HCT116 (cell line): Measurements from ENCODE around the gene SLC35F3. TPM values are rescaled to one million over a fixed set of nuclear protein-coding genes. Genes with fewer than 3 reads are reported as not detected.

Source experiments
- ATAC-seq: fragments of 200-7000 bp; cut with Tn5 transposase; 2 replicates; pipeline ENCODE4 v1.9.1; 2020; ENCODE audit warnings: mild to moderate bottlenecking, moderate library complexity
- BruUV-seq: library from RNA; stranded (reverse); fragments of 400-500 nt; replicated peaks from 2 replicates; lab custom pipeline; 2021; lab: Mats Ljungman, UMichigan
- CTCF ChIA-PET: fragments of 300-600 bp; sonication (Branson Sonifier 250); formaldehyde crosslinking; loops from one replicate; lab custom pipeline; 2021; ENCODE audit warnings: antibody characterized with exemption; lab: Charles Lee
- POLR2A ChIA-PET: fragments of 300-600, 350-600 bp; sonication (Branson Sonifier 250); formaldehyde crosslinking; loops from one replicate; lab custom pipeline; 2021; ENCODE audit warnings: antibody characterized with exemption; lab: Charles Lee
- RAD21 ChIA-PET, 2 experiments: fragments of 300-600 bp; sonication (Branson Sonifier 250); formaldehyde crosslinking; loops; one replicate each; lab custom pipeline; 2023; ENCODE audit warnings: low total read pairs in 2 of 2; ENCODE audit not compliant: uncharacterized antibody in 2 of 2, unreplicated experiment in 2 of 2, low non-redundant PET in 1 of 2; lab: Charles Lee
- DNase-seq: peaks from one replicate; pipeline ENCODE4 v3.0.0-alpha.2; 2010; ENCODE audit warnings: low read depth, low spot score
- H2AFZ ChIP-seq: fragments of 200-600 bp; shearing (Covaris generic), sonication (generic); 2 replicates; pipeline ENCODE4 v1.6.1; 2017; ENCODE audit warnings: low read depth, mixed run types, mixed read lengths, antibody characterized with exemption, low read length; ENCODE audit not compliant: poor library complexity, severe bottlenecking
- H3K27ac ChIP-seq: 2 replicates; pipeline ENCODE4 v1.5.1; 2012; ENCODE audit warnings: low read depth, low read length
- H3K27me3 ChIP-seq: fragments of 200-600 bp; sonication (generic); 2 replicates; pipeline ENCODE4 v1.6.1; 2016; ENCODE audit warnings: mixed run types, low read length, mixed read lengths; ENCODE audit not compliant: insufficient read depth
- H3K36me3 ChIP-seq, 2 experiments: fragments of 200-500 bp in 1 of 2; fragments of 200-600 bp in 1 of 2; sonication (Bioruptor generic) in 1 of 2; sonication (generic) in 1 of 2; 2 replicates each; pipeline versions ENCODE4 v1.5.1 to v1.6.1; 2014 to 2016; ENCODE audit warnings: low read length in 2 of 2, inconsistent platforms in 1 of 2, mixed read lengths in 1 of 2, mixed run types in 1 of 2; ENCODE audit not compliant: insufficient read depth in 2 of 2, control insufficient read depth in 1 of 2
- H3K4me1 ChIP-seq, 2 experiments: fragments of 200-600 bp in 1 of 2; sonication (generic) in 1 of 2; 2 replicates each; pipeline versions ENCODE4 v1.5.1 to v1.6.1; 2012 to 2017; ENCODE audit warnings: low read length in 2 of 2, inconsistent platforms in 1 of 2, mild to moderate bottlenecking in 1 of 2, mixed read lengths in 1 of 2, mixed run types in 1 of 2, moderate library complexity in 1 of 2; ENCODE audit not compliant: insufficient read depth in 2 of 2, control insufficient read depth in 1 of 2
- H3K4me2 ChIP-seq: fragments of 200-600 bp; sonication (generic); 2 replicates; pipeline ENCODE4 v1.6.1; 2017; ENCODE audit warnings: mixed run types, low read length, mixed read lengths
- H3K4me3 ChIP-seq, 2 experiments: fragments of 200-600 bp in 1 of 2; sonication (generic) in 1 of 2; replicated peaks in 1 of 2; 2 replicates each; pipeline ENCODE4 v1.5.1; 2011 to 2016; ENCODE audit warnings: low read length in 2 of 2, control low read depth in 1 of 2, low read depth in 1 of 2, mild to moderate bottlenecking in 1 of 2, mixed read lengths in 1 of 2, mixed run types in 1 of 2
- H3K79me2 ChIP-seq: fragments of 200-600 bp; sonication (generic); 2 replicates; pipeline ENCODE4 v1.6.1; 2017; ENCODE audit warnings: mild to moderate bottlenecking, mixed run types, low read length, moderate library complexity, mixed read lengths; ENCODE audit not compliant: insufficient read depth
- H3K9ac ChIP-seq: fragments of 200-600 bp; sonication (generic); 2 replicates; pipeline ENCODE4 v1.6.1; 2016; ENCODE audit warnings: low read length, mixed read lengths
- H3K9me2 ChIP-seq: fragments of 200-600 bp; sonication (generic), shearing (Covaris generic); 2 replicates; pipeline ENCODE4 v1.6.1; 2017; ENCODE audit warnings: mixed run types, mild to moderate bottlenecking, moderate library complexity; ENCODE audit not compliant: insufficient read depth
- H3K9me3 ChIP-seq, 2 experiments: fragments of 200-500 bp in 1 of 2; fragments of 200-600 bp in 1 of 2; sonication (Bioruptor generic) in 1 of 2; sonication (generic) in 1 of 2; 2 replicates each; pipeline ENCODE4 v1.6.1; 2014 to 2017; ENCODE audit warnings: low read length in 2 of 2, mixed read lengths in 2 of 2, inconsistent platforms in 1 of 2, low read depth in 1 of 2, mild to moderate bottlenecking in 1 of 2, mixed run types in 1 of 2, moderate library complexity in 1 of 2; ENCODE audit not compliant: control insufficient read depth in 1 of 2, insufficient read depth in 1 of 2
- H4K20me1 ChIP-seq: fragments of 200-600 bp; sonication (generic), shearing (Covaris generic); 2 replicates; pipeline ENCODE4 v1.6.1; 2017; ENCODE audit warnings: mixed run types, mild to moderate bottlenecking, moderate library complexity; ENCODE audit not compliant: insufficient read depth
- ATF3 ChIP-seq: IDR thresholded peaks from 2 replicates; pipeline ENCODE4 v1.6.1; 2012
- CBX3 ChIP-seq: IDR thresholded peaks from 2 replicates; pipeline ENCODE4 v1.6.1; 2012; ENCODE audit warnings: low read depth
- CEBPB ChIP-seq: IDR thresholded peaks from 2 replicates; pipeline ENCODE4 v1.6.1; 2012; ENCODE audit warnings: low read depth
- CTCF ChIP-seq, 3 experiments: fragments of 200-600 bp in 1 of 3; sonication (generic) in 1 of 3; IDR thresholded peaks in 2 of 3; conservative IDR thresholded peaks in 1 of 3; 2 replicates each; pipeline ENCODE4 v1.5.1; 2012 to 2017; ENCODE audit warnings: low read depth in 2 of 3, low read length in 2 of 3, antibody characterized with exemption in 1 of 3, borderline replicate concordance in 1 of 3, control low read depth in 1 of 3, mild to moderate bottlenecking in 1 of 3, mixed read lengths in 1 of 3, mixed run types in 1 of 3, moderate library complexity in 1 of 3; ENCODE audit not compliant: insufficient read depth in 1 of 3
- ELF1 ChIP-seq: IDR thresholded peaks from 2 replicates; pipeline ENCODE4 v1.6.1; 2012; ENCODE audit warnings: low read depth, borderline replicate concordance
- FOSL1 ChIP-seq: IDR thresholded peaks from 2 replicates; pipeline ENCODE4 v1.6.1; 2012; ENCODE audit warnings: low read depth
- JUND ChIP-seq: IDR thresholded peaks from 2 replicates; pipeline ENCODE4 v1.6.1; 2012
- MAX ChIP-seq: IDR thresholded peaks from 2 replicates; pipeline ENCODE4 v1.6.1; 2012
- POLR2AphosphoS5 ChIP-seq: IDR thresholded peaks from 2 replicates; pipeline ENCODE4 v1.6.1; 2011; ENCODE audit warnings: mild to moderate bottlenecking, low read depth, low read length, moderate library complexity
- RAD21 ChIP-seq: IDR thresholded peaks from 2 replicates; pipeline ENCODE4 v1.6.1; 2012; ENCODE audit warnings: low read depth, mild to moderate bottlenecking
- REST ChIP-seq: IDR thresholded peaks from 2 replicates; pipeline ENCODE4 v1.6.1; 2012; ENCODE audit warnings: low read depth
- SIN3A ChIP-seq: IDR thresholded peaks from 2 replicates; pipeline ENCODE4 v1.6.1; 2012; ENCODE audit warnings: low read depth
- SP1 ChIP-seq: IDR thresholded peaks from 2 replicates; pipeline ENCODE4 v1.6.1; 2012; ENCODE audit warnings: low read depth
- SRF ChIP-seq: IDR thresholded peaks from 2 replicates; pipeline ENCODE4 v1.6.1; 2012; ENCODE audit warnings: low read depth
- TCF7L2 ChIP-seq: IDR thresholded peaks from 2 replicates; pipeline ENCODE4 v1.7.0; 2011; ENCODE audit warnings: borderline replicate concordance, inconsistent platforms; ENCODE audit not compliant: insufficient read depth, insufficient read length; ENCODE audit errors: extremely low read depth
- ZBTB33 ChIP-seq: IDR thresholded peaks from 2 replicates; pipeline ENCODE4 v1.6.1; 2011; ENCODE audit warnings: mild to moderate bottlenecking, low read length, moderate library complexity; ENCODE audit not compliant: insufficient replicate concordance; ENCODE audit errors: extremely low read depth
- intact Hi-C: fragments of 100-400 bp; cut with micrococcal nuclease; formaldehyde crosslinking; loops from 2 replicates; pipeline ENCODE4 v1.10.0; 2022
- total RNA-seq: library from RNA; stranded (reverse); gene quantifications from one replicate; pipeline ENCODE4 v1.2.1, GENCODE V29; 2021; ENCODE audit not compliant: unreplicated experiment

The SLC35F3 gene
- total RNA-seq, 1 experiment from 2014 or later, result 6.4 TPM

GRCh38 chr1:234062166-234062565, 157.7 kb downstream of the SLC35F3 start:
- no peaks in the 10 kb centered on the region for H3K4me1 ChIP-seq
- H3K4me2 ChIP-seq, result no peak overlapping the region
- H3K36me3 ChIP-seq, result no peaks in the 10 kb centered on the region
- CTCF ChIA-PET, result no interaction called here
- no peak for TF ChIP-seq RAD21
- TF ChIP-seq TCF7L2, result no peak
- TF ChIP-seq SP1, result no peak
- no peak for TF ChIP-seq SRF
- TF ChIP-seq CBX3, result no peak
- TF ChIP-seq ZBTB33, result no peak
- TF ChIP-seq MAX, result no peak
- no peak for TF ChIP-seq POLR2AphosphoS5
- no peak for TF ChIP-seq SIN3A
- TF ChIP-seq ATF3, result no peak
- TF ChIP-seq JUND, result no peak
- TF ChIP-seq CTCF (IDR thresholded peaks at IDR 0.05 in 2 of 3, conservative IDR thresholded peaks at IDR 0.05 in 1 of 3; ENCODE audit: borderline replicate concordance in 1 of 3, insufficient read depth in 1 of 3, low read depth in 2 of 3, low read length in 2 of 3), result no peak
- no peak for TF ChIP-seq CEBPB
- TF ChIP-seq FOSL1, result no peak
- TF ChIP-seq REST, result no peak
- no peak for TF ChIP-seq ELF1
- peaks cover 24% of the 10 kb centered on the region for H3K79me2 ChIP-seq
- H3K9ac ChIP-seq, result no peak overlapping the region
- H2AFZ ChIP-seq, result no peak overlapping the region
- H3K4me3 ChIP-seq, result no peak overlapping the region
- no peaks in the 10 kb centered on the region for H3K27me3 ChIP-seq
- DNase-seq, result no peak
- H3K27ac ChIP-seq, result no peak overlapping the region
- no peak for ATAC-seq
- POLR2A ChIA-PET, result no interaction called here
- H4K20me1 ChIP-seq, result no peaks in the 10 kb centered on the region
- no TSS peak for BruUV-seq
- intact Hi-C loops, result no loop called here
- no peaks in the 10 kb centered on the region for H3K9me2 ChIP-seq
- RAD21 ChIA-PET, result no interaction called here
- peaks cover 0 to 16% of the 10 kb centered on the region in 2 experiments; a peak in 3 of 4 replicates for H3K9me3 ChIP-seq
